HEK293T (cell line): ENCODE data around the gene TMCO6.

Experiments
- BHLHE40 ChIP-seq: fragments of 450-650 bp; IDR thresholded peaks from 2 replicates; pipeline ENCODE4 v1.6.1; 2016; ENCODE audit warnings: mild to moderate bottlenecking, moderate library complexity, borderline replicate concordance
- CTBP1 ChIP-seq: fragments of 450-650 bp; IDR thresholded peaks from 2 replicates; pipeline ENCODE4 v1.6.1; 2016; ENCODE audit warnings: borderline replicate concordance
- ELF4 ChIP-seq: fragments of 450-650 bp; IDR thresholded peaks from 2 replicates; pipeline ENCODE4 v1.6.1; 2017; ENCODE audit warnings: antibody characterized with exemption
- FOXA1 ChIP-seq: fragments of 450-650 bp; IDR thresholded peaks from 2 replicates; pipeline ENCODE4 v1.6.1; 2016; ENCODE audit warnings: mild to moderate bottlenecking
- FOXK2 ChIP-seq: fragments of 450-650 bp; IDR thresholded peaks from 2 replicates; pipeline ENCODE4 v1.6.1; 2016; ENCODE audit warnings: mild to moderate bottlenecking
- FOXM1 ChIP-seq: fragments of 450-650 bp; IDR thresholded peaks from 2 replicates; pipeline ENCODE4 v1.6.1; 2017; ENCODE audit warnings: mild to moderate bottlenecking, borderline replicate concordance
- HDGF ChIP-seq: fragments of 450-650 bp; IDR thresholded peaks from 2 replicates; pipeline ENCODE4 v1.6.1; 2017; ENCODE audit warnings: antibody characterized with exemption, borderline replicate concordance
- PKNOX1 ChIP-seq: fragments of 450-650 bp; IDR thresholded peaks from 2 replicates; pipeline ENCODE4 v1.6.1; 2016
- SP1 ChIP-seq: fragments of 450-650 bp; IDR thresholded peaks from 2 replicates; pipeline ENCODE4 v1.6.1; 2017
- SUZ12 ChIP-seq: fragments of 450-650 bp; IDR thresholded peaks from 2 replicates; pipeline ENCODE4 v1.6.1; 2016; ENCODE audit warnings: mild to moderate bottlenecking
- TARDBP ChIP-seq: fragments of 450-650 bp; IDR thresholded peaks from 2 replicates; pipeline ENCODE4 v1.6.1; 2016

- TF ChIP-seq FOXM1 (no peak), CTBP1 (no peak), ELF4 (no peak), SUZ12 (no peak), BHLHE40 (no peak), SP1 (no peak), TARDBP (no peak), HDGF (no peak), PKNOX1 (no peak), FOXK2 (no peak), FOXA1 (no peak)
These were observed 33.4 kb upstream of the TMCO6 start for GRCh38 chr5:140605879-140606278.
